NCI-H2107 (cell line): Measurements from ENCODE around the gene CEP128.
A peak's percentile ranks its signal among the peaks of the same experiment; 100 is the strongest.

Experiments
- DNase-seq: peaks from one replicate; lab custom pipeline; 2025; lab: John Stamatoyannopoulos, UW

The CEP128 gene

DNA sequence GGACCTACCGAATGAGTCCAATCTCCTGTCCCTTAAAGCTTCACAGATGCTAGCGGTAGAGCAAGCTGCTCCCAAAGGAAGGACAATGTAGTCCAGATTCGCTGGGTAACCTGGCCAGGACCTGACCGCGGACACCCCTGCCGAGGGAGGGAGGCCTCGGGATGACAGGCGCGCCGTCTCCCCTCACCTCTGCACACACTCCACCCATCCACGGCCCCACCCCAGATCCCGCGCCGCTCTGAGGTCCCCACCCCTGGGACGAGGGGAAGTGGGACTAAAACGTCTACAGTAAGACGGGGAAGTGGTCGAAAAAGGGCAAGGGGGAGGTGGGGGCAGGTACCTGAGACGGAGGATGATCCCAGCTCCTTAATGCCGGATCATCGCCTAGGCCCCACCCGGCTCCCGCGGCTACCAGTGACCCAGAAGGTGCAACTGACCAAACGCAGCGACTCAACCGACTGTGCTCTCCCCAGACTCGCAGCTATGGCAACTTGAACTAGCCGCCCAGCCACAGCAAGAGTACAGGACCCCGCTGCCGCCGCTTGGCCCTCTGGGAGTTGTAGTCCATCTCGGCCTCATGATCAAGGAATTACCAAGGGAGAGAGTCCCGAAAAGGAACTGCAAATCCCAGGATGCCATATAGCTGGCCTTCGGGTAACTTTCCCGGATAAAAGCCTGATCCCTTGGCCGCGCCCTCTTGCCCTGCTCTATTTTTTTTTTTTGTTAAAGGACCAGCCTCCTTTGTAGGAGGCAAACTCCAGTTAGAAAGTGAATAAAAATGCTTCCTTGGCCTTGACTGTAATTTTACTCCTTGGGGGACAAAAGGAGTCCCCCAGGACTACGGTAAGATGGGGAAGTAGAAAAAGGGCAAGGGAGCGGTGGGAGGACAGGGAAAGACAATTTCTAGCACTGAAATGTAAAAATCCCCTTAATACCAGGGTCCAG lies at the start of gene CEP128:
CEP128 (minus strand) TSS at position 498 of the 945 bp plus-strand sequence.
- DNase-seq: peak; percentile 97

DNA sequence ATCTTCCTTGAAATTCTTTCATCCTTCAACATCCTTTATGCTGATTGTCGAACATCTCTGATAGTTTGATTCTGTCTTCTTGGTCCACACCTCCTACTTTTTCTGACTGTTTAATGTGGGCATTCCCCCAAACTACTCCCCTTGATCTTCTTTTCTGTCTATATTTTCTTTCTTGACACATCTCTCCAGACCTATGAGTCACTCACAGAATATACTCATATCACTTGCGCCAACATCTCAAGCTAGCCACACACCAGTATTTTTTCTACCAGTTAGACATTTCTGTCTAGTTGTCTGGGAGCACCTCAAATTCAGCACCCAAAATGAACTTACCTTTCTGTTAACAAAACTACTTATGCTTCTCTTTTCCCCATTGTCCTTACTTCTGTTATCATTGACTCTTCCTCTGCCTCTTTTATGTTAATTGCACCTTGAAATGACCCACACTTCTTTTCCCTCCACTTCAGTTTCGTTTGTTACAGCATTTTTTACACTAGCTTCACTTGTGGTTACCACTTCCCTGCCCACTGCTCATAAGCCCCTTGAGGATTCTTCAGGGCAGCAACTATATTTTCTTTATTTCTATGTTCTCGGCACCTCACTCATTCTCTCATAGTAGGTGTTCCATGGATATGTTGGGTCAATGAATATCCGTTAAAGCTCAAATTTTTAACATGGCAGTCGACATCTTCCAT lies 47.3 kb upstream of the CEP128 start:
- DNase-seq: no peak

- DNase-seq: no peak
Observed at GRCh38 chr14:80988192-80988591, 46.7 kb upstream of the CEP128 start.

DNA sequence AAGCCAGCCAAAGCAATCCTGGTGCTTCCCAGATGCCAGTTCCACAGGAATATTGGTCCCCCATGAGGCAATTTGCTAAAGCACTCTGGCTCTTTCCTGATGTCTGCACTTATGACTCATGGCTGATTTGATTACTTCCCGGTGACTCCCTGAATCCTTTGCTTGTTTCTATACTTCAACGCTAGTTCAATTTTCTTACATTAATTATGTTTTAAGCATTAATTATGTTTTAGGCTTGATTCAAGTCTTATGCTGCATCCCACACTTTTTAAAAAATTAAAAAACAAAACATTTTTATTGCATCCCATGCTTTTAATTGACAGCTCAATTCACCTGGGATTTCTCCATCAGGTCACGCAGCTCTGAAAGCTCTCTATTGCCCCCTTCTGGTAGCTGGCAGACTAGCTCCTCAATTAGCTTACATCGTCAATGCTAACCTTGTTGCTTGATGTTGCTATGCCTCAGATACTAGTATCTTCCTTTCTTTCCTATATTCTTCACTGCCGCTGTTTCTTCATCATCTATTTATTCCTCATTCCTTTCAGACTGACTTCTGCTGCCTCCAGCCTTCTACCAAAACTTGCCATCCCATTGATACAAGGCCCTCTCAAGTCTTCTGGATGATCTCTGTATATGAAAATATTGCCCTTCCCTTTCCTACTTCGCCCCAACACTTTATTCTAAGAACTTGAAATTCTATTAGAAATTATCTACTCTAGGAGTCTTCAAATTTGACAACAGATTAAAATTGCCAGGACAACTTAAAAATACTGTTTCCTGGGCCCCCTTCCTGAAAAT lies 45.9 kb upstream of the CEP128 start:
- DNase-seq: peak; percentile 66

DNA sequence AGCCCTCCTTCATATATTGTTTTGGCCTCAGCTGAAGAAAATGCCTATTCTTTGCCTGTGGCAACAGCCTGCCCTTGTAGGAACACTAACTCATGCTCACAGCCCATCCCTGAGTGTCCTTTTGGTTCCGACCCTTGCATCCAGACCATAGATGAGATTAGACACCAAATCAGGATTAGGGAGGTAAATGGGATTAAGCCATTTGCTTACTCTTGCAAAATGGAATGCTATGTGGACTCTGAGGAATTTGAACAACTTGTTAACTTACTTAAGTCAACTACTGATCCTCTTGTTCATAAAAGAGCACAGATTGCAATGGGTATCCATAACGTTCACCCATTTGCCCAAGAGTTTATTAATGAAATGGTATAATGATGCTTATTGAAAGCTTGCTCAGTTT lies 41.2 kb upstream of the CEP128 start:
- no peak for DNase-seq

DNA sequence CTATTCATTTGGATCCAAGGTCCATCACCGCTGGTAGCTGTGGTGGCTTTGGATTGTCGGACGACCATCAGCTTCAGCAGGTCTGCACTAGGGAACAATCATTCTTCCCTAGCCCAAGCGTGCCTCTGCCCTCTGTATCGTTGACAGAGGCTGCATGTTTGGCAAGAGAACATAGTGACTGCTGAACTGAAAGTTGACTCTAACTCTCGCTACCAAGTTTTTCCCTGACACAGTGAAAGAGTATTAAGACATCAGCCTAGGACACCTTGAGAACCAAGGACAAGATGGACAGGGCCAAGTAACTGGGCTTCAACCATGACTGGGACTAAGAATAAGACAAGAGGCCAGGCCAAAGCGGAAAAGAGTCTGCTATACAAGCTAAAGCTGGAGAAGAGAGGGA lies 40.1 kb upstream of the CEP128 start:
- DNase-seq: no peak

- DNase-seq: no peak
Observed at GRCh38 chr14:80981156-80981555, 39.6 kb upstream of the CEP128 start.

GRCh38 chr14:80979951-80980350 lies 38.4 kb upstream of the CEP128 start:
- DNase-seq: no peak

- no peak for DNase-seq
Observed at GRCh38 chr14:80978403-80978802, 36.9 kb upstream of the CEP128 start.

- DNase-seq: no peak
Observed at GRCh38 chr14:80977221-80977620, 35.7 kb upstream of the CEP128 start.

DNA sequence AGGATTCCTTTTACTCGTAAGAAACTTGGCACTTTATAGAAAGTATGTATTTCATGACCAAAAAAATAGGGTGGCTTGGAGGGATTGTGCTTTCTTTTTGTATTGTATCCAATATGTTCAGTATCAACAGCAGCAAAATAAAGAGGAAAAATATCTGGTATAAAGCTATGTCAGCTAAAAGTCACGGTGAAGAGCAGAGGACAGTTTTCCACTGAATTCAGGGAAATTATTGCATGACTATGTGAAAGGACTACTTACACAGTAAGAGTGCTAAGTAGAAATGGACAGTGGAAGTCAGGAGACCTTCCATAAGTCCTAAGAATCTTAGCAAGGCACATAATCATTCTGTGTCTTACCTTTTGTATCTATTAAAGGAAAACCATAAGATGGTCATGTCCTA lies 33.1 kb upstream of the CEP128 start:
- no peak for DNase-seq

- DNase-seq: no peak
Observed at GRCh38 chr14:80973931-80974641, 32.5 kb upstream of the CEP128 start.

DNA sequence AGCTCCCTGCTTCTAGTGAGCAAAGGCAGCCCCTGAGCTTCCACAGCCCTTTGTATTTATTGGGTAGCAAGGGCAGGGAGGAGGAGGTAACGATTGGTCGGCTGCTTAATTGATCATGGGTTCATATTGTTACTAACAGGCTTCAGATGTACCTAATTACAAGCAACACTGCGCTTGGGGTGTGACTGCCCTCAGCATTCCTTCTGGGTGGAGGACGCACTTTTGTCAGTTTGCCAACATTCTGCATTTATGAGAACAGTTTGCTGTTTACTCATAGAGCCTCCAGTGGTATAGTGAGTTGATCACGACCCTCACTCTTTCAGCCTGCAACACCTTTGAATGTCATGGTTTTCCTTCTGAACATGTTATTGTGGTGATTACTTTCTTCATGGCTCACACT lies 23.5 kb upstream of the CEP128 start:
- no peak for DNase-seq

DNA sequence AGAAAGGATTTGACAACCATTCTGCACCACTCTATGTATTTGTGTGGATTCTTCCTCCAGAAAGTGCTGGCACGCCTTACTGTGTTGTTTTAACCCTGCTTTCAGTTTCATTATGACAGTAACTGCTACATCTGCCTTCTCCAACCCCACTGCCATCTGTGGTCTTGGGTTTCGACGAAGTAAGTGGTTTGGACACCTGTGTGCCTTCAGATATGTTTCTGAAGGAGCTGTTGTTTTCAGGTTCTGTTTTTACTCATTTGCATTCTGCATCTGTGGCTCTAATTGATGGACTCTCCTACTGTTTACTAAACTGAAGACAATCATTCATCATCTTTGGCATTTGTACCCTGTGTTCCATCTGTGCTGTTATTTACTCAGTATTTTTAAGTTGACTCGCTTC lies 18.0 kb upstream of the CEP128 start:
- DNase-seq: no peak

GRCh38 chr14:80958939-80959338 lies 17.4 kb upstream of the CEP128 start:
- no peak for DNase-seq

DNA sequence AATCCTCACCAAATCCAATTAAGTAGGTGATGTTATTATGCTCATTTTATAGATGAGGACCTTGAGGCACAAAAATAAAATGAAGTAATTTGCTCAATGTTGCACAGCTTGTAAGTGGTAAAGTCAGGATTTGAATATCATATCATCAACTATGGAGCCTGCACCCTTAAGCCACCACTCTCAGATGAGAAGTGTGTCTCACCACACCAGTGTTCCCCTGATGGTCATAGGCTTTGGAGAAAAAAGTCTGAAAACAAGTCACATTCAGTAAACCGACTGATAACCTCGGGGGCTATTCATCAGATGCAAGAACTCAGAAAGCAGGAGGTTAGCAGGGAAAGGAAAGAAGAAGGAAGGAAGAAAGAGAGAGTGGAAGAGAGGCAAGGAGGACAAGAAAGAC lies 16.7 kb upstream of the CEP128 start:
- DNase-seq: no peak

GRCh38 chr14:80957613-80958012 lies 16.1 kb upstream of the CEP128 start:
- DNase-seq: no peak

DNA sequence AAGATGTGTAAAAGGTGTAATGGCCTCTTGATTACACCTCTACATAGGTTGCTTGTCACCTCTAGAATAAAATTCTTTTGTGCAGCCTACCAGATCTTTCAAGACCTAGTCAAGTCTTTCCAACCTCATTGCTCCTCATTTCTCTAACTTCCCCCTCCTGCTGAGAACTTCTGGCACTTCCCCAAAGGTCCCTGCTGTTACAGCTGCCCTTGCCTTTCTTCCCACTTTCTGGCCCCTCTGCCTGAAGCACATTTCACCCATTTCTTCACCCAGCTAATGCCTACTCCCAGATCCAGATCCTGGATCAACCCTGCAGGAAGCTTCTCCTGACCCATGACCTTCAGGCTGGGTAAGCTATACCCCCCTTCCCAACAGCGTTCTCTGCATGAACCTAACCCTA lies 15.4 kb upstream of the CEP128 start:
- no peak for DNase-seq

DNA sequence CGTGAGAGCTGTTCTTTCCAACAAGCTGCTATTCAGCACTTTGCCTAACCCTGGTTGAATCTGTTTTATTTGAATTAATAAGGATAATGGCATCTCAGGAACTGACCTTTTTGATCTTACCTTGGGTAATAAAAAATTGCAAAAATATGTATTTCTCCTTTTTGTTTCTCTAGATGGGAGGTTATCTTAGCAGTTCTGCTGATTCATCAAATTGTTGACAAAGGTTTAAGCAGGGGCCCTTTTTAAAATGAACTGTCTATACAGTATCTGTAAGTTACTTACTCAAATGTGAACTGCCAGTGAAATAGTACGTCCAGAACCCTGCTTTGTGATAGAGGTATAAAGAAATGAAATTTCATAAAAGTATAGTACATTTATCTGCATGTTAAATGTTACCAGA lies 14.6 kb upstream of the CEP128 start:
- no peak for DNase-seq

- DNase-seq: no peak
Observed at GRCh38 chr14:80955416-80955941, 13.9 kb upstream of the CEP128 start, which contains the start of gene TSHR. TSS of gene TSHR (plus strand) at chr14:80955621. CDS start at chr14:80955681, 60 bp downstream.

- peak; percentile 86 for DNase-seq
Observed at GRCh38 chr14:80954687-80955299, 13.3 kb upstream of the CEP128 start.
